Large intestine (tissue), 3 donors: ENCODE results near the gene C14orf180. TPM values are rescaled to one million over a fixed set of nuclear protein-coding genes. Genes with fewer than 3 reads are reported as not detected.

ENCODE experiments used
- DNase-seq, 2 donors: peaks; one replicate each; pipeline versions ENCODE4 v3.0.0 to v3.0.0-alpha.2; 2013
- H3K27ac ChIP-seq: one replicate; pipeline ENCODE4 v1.5.1; 2013; ENCODE audit warnings: low read length
- H3K27me3 ChIP-seq: 2 replicates; pipeline ENCODE4 v1.6.1; 2013; ENCODE audit warnings: low read length; ENCODE audit not compliant: control insufficient read depth, insufficient read depth
- H3K36me3 ChIP-seq: 2 replicates; pipeline ENCODE4 v1.6.1; 2013; ENCODE audit warnings: low read length; ENCODE audit not compliant: control insufficient read depth, insufficient read depth
- H3K4me1 ChIP-seq: one replicate; pipeline ENCODE4 v1.6.1; 2013; ENCODE audit warnings: low read length; ENCODE audit not compliant: control insufficient read depth, insufficient read depth
- H3K4me3 ChIP-seq: one replicate; pipeline ENCODE4 v1.5.1; 2013; ENCODE audit warnings: low read length
- H3K9me3 ChIP-seq: one replicate; pipeline ENCODE4 v1.6.1; 2013; ENCODE audit warnings: mild to moderate bottlenecking, low read depth, low read length, moderate library complexity; ENCODE audit not compliant: control insufficient read depth
- WGBS: methylation state at CpG from one replicate; pipeline ENCODE4 v1.1.5; 2013; ENCODE audit warnings: low lambda C conversion rate; ENCODE audit not compliant: insufficient coverage; 5-methylcytosine and 5-hydroxymethylcytosine counted together
- polyA plus RNA-seq: library from polyadenylated mRNA; unstranded; fragments of 120-200 nt; gene quantifications from one replicate; pipeline ENCODE4 v1.2.1, GENCODE V29; 2013

C14orf180 gene
- polyA plus RNA-seq, 1 donor: 0.22 TPM

GRCh38 chr14:104544362-104544961 lies 35.1 kb upstream of the C14orf180 start:
- Histone ChIP-seq H3K4me3 (no peak overlapping the region), H3K9me3 (no peaks in the 10 kb centered on the region), H3K4me1 (no peaks in the 10 kb centered on the region), H3K27ac (no peak overlapping the region), H3K27me3 (peaks cover 16% of the 10 kb centered on the region), H3K36me3 (no peaks in the 10 kb centered on the region)
- no peak for DNase-seq
- WGBS: no CpG with 5 or more reads among the region's 17 CpGs

DNA sequence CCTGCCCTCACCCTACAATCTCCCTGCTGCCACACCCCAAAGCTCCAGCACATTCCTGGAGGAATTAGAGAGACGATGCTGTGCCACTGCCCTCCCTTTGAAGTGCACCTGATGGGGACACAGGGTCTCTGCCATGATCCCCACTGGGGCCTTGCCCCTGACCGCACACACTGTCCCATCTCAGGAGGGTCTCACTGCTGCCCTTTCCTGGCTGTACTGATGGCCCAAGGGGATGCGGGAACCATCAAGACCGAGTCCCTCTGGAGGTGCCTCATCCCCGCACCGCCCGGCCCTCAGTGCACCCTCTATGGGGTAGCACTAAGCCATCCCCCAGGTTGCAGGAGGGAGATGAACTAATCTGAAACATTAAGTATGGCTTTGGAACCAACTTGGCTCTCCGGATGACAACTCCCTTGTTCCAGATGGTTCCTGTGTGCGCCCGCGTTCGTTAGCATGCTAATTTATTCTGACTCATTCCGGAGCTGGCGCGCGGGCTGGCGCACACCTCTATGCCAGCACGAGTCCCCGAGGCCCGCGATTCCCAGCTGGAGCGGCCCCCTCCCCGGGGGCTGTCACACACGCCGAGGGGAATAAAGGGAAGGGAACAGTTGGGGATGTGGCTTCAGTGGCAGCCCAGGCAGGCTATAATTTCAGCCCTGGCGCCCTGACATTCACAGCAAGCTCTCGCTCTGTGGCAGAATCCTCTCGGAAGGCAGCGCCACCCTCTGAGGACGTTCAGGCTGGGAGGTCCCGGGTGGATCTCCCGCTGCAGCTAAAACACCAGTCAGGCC lies 34.2 kb upstream of the C14orf180 start:
- no CpG with 5 or more reads among the region's 32 CpGs for WGBS
- H3K4me1 ChIP-seq: no peaks in the 10 kb centered on the region
- no peaks in the 10 kb centered on the region for H3K36me3 ChIP-seq
- H3K9me3 ChIP-seq: no peaks in the 10 kb centered on the region
- DNase-seq: no peak
- no peak overlapping the region for H3K27ac ChIP-seq
- no peak overlapping the region for H3K4me3 ChIP-seq
- H3K27me3 ChIP-seq: peaks cover 16% of the 10 kb centered on the region

DNA sequence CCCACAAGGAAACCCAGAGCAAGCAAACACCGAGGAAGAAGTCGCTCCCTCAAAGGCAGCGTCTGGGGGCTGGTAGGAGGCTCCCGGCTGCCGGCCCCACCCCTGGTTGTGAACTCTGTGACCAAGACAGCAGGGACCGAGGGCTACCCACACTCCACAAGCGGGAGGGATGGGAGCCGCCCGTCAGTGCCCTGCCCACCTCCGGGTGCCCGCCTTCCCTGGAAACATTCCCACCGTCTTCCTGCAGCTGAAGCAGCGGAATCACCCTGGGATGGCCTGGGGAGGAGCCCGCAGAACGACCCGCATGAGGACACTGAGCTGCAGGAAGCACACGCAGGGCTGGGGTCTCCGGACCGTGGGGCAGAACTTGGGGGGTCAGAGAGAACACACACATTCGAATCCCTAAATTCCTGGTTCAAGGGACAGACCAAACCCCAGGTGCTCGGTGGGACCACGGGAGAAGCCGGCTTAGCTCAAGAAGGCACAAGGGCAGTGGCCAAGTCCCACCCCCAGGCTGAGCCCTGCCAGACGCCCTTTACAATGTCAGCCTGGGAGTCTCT lies 33.5 kb upstream of the C14orf180 start:
- peaks cover 18% of the 10 kb centered on the region for H3K27me3 ChIP-seq
- no peak overlapping the region for H3K4me3 ChIP-seq
- DNase-seq: no peak
- no peaks in the 10 kb centered on the region for H3K4me1 ChIP-seq
- H3K9me3 ChIP-seq: no peaks in the 10 kb centered on the region
- H3K36me3 ChIP-seq: no peaks in the 10 kb centered on the region
- no peak overlapping the region for H3K27ac ChIP-seq
- no CpG with 5 or more reads among the region's 24 CpGs for WGBS

GRCh38 chr14:104546591-104547309 lies 32.8 kb upstream of the C14orf180 start:
- Histone ChIP-seq H3K27ac (no peak overlapping the region), H3K36me3 (no peaks in the 10 kb centered on the region), H3K27me3 (peaks cover 18% of the 10 kb centered on the region), H3K4me3 (no peak overlapping the region), H3K9me3 (no peaks in the 10 kb centered on the region), H3K4me1 (no peaks in the 10 kb centered on the region)
- DNase-seq: no peak
- 94% methylated on average over 3 of the region's 19 CpGs for WGBS

GRCh38 chr14:104547310-104547997 lies 32.1 kb upstream of the C14orf180 start:
- H3K4me1 ChIP-seq: no peaks in the 10 kb centered on the region
- peaks cover 18% of the 10 kb centered on the region for H3K27me3 ChIP-seq
- no peak overlapping the region for H3K4me3 ChIP-seq
- H3K27ac ChIP-seq: no peak overlapping the region
- 100% methylated on average over 1 of the region's 18 CpGs for WGBS
- H3K9me3 ChIP-seq: no peaks in the 10 kb centered on the region
- H3K36me3 ChIP-seq: no peaks in the 10 kb centered on the region
- DNase-seq: no peak

DNA sequence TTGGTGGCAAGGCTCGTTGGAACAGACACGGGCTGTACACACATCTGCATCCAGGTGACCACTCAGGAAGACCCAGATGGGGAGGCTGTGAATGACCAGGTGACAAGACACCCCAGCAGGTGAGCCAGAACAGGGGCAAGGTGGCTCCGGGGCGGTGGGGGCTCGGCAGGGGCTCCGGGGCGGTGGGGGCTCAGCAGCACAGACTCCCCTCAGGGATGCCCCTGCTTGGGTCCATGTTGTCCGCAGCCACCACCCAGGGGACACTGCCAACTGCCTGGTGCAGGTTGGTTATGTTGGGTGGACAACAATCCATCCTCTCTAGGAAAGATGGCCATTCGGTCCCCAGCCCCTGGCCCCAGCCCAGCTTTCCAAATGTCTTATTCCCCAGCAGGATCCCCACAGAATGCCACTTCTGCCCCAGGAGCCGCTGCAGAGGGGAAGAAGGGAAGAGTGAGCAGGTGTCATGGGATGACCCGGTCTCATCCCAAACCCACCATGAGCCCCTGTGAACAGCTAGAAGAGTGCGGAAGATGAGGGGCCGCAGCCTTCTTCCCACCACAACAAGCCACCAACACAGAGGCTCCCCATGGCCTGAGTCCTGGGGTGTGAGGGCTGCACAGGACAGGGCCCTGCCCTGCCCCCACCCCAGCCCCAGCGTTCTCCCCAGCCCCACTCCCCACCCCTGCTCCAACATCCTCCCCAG lies 31.4 kb upstream of the C14orf180 start:
- no peaks in the 10 kb centered on the region for H3K4me1 ChIP-seq
- H3K27ac ChIP-seq: no peak overlapping the region
- H3K27me3 ChIP-seq: peaks cover 18% of the 10 kb centered on the region
- DNase-seq: no peak
- no CpG with 5 or more reads among the region's 14 CpGs for WGBS
- H3K4me3 ChIP-seq: no peak overlapping the region
- no peaks in the 10 kb centered on the region for H3K9me3 ChIP-seq
- no peaks in the 10 kb centered on the region for H3K36me3 ChIP-seq

DNA sequence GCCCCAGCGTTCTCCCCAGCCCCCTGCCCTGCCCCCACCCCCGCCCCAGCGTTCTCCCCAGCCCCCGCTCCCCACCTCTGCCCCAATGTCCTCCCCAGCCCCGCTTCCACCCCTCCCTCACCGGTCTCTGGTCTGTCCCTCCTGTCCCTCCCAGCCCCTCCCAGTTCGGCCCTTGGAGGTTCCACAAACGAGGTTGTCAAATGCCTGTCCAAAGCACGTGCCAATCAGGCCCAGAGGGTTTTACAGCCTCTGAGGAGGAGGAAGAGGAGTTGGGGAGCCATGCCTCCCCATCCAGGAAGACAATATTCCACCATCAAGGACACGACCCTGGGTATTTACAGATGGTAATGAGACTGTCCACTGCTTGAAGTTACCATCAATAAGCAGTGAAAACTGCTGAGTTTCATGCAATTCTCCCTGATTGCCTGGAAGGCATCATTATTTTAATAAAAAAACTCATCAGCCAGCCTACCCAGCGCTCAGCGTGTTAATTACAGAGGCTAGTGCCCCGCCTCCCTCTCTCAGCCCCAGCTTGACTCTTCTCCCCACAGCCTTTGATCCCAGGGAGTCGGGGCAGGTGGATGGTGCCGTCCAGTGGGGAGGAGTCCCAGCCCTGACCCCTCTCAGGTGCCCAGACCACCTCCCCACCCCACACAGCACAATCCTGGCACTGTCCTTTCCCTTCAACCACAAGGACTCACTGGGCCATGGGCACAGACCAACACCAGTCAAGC lies 30.6 kb upstream of the C14orf180 start:
- H3K27ac ChIP-seq: no peak overlapping the region
- H3K4me1 ChIP-seq: no peaks in the 10 kb centered on the region
- no CpG with 5 or more reads among the region's 15 CpGs for WGBS
- DNase-seq: no peak
- H3K4me3 ChIP-seq: no peak overlapping the region
- H3K9me3 ChIP-seq: no peaks in the 10 kb centered on the region
- no peaks in the 10 kb centered on the region for H3K36me3 ChIP-seq
- peaks cover 18% of the 10 kb centered on the region for H3K27me3 ChIP-seq

GRCh38 chr14:104549536-104550339 lies 29.8 kb upstream of the C14orf180 start:
- peaks cover 14% of the 10 kb centered on the region for H3K27me3 ChIP-seq
- no peaks in the 10 kb centered on the region for H3K36me3 ChIP-seq
- no peaks in the 10 kb centered on the region for H3K9me3 ChIP-seq
- DNase-seq: no peak
- H3K4me1 ChIP-seq: peaks cover 3% of the 10 kb centered on the region
- 90% methylated on average over 2 of the region's 8 CpGs for WGBS
- no peak overlapping the region for H3K4me3 ChIP-seq
- no peak overlapping the region for H3K27ac ChIP-seq
